CD4-positive, alpha-beta T cell (primary cell): Measurements from ENCODE around the gene LMO4. TPM values are rescaled to one million over a fixed set of nuclear protein-coding genes. Genes with fewer than 3 reads are reported as not detected.

Experiments used
- ATAC-seq: fragments of 200-7000 bp; cut with Tn5 transposase; one replicate; pipeline ENCODE4 v1.10.0; 2022; ENCODE audit warnings: mild to moderate bottlenecking; ENCODE audit not compliant: poor library complexity
- CTCF ChIA-PET: fragments of 350-600 bp; sonication (Branson Sonifier 250); formaldehyde crosslinking; loops from one replicate; lab custom pipeline; 2021; ENCODE audit warnings: antibody characterized with exemption, inconsistent platforms; lab: Charles Lee
- POLR2A ChIA-PET: fragments of 350-600 bp; sonication (Branson Sonifier 250); formaldehyde crosslinking; loops from one replicate; lab custom pipeline; 2021; ENCODE audit warnings: antibody characterized with exemption, inconsistent platforms; lab: Charles Lee
- DNase-seq, 14 experiments: peaks; one replicate each; pipeline ENCODE4 v3.0.0-alpha.2; 2013 to 2020; ENCODE audit warnings: mixed read lengths in 2 of 14
- H3K27ac ChIP-seq, 2 donors: one replicate each; pipeline versions ENCODE4 v1.5.1 to v1.7.0; 2013; ENCODE audit warnings: low read length in 2 of 2, low read depth in 1 of 2, mild to moderate bottlenecking in 1 of 2
- H3K27me3 ChIP-seq, 2 experiments: 1 replicate in 1 of 2; 2 replicates in 1 of 2; pipeline versions ENCODE4 v1.6.1 to v1.7.0; 2013; ENCODE audit warnings: low read length in 2 of 2, control low read depth in 1 of 2, mild to moderate bottlenecking in 1 of 2, moderate library complexity in 1 of 2; ENCODE audit not compliant: insufficient read depth in 2 of 2, control insufficient read depth in 1 of 2
- H3K36me3 ChIP-seq: one replicate; pipeline ENCODE4 v1.6.1; 2013; ENCODE audit warnings: low read length, control low read depth; ENCODE audit not compliant: insufficient read depth
- H3K4me1 ChIP-seq: one replicate; pipeline ENCODE4 v1.6.1; 2013; ENCODE audit warnings: low read length, control low read depth; ENCODE audit not compliant: insufficient read depth
- H3K4me3 ChIP-seq: one replicate; pipeline ENCODE4 v1.5.1; 2013; ENCODE audit warnings: mild to moderate bottlenecking, low read length, moderate library complexity
- H3K9me3 ChIP-seq, 2 experiments: 1 replicate in 1 of 2; 2 replicates in 1 of 2; pipeline versions ENCODE4 v1.6.1 to v1.7.0; 2013; ENCODE audit warnings: low read length in 2 of 2, mild to moderate bottlenecking in 2 of 2, control low read depth in 1 of 2, moderate library complexity in 1 of 2; ENCODE audit not compliant: control insufficient read depth in 1 of 2, insufficient read depth in 1 of 2
- H3K27ac Mint-ChIP-seq: one replicate; pipeline ENCODE4 v1.8.0; 2020; ENCODE audit warnings: mixed read lengths
- H3K27me3 Mint-ChIP-seq: one replicate; pipeline ENCODE4 v1.8.0; 2021; ENCODE audit warnings: mixed read lengths
- H3K36me3 Mint-ChIP-seq: one replicate; pipeline ENCODE4 v1.8.0; 2021; ENCODE audit warnings: low read depth, mixed read lengths
- H3K4me1 Mint-ChIP-seq: one replicate; pipeline ENCODE4 v1.8.0; 2021; ENCODE audit warnings: low read depth, mixed read lengths
- H3K4me3 Mint-ChIP-seq: one replicate; pipeline ENCODE4 v1.8.0; 2020; ENCODE audit warnings: mild to moderate bottlenecking, mixed read lengths
- H3K9me3 Mint-ChIP-seq: one replicate; pipeline ENCODE4 v1.8.0; 2020; ENCODE audit warnings: mixed read lengths
- CTCF ChIP-seq: fragments of 200-600 bp; IDR thresholded peaks from one replicate; pipeline ENCODE4 v1.8.0; 2022; ENCODE audit warnings: antibody characterized with exemption, mild to moderate bottlenecking
- intact Hi-C, 2 experiments: fragments of 100-400 bp; cut with DNase I in 1 of 2; cut with micrococcal nuclease in 1 of 2; formaldehyde crosslinking; loops; one replicate each; pipeline versions ENCODE4 v1.15.1 to v1.9.0; 2023 to 2025; cut with DNase I, micrococcal nuclease
- total RNA-seq, 174 experiments: library from RNA in 2 of 174; stranded (reverse) in 2 of 174; gene quantifications; one replicate each; pipeline ENCODE4 v1.2.3 and lab custom pipeline; 2021 to 2026

Gene LMO4
- total RNA-seq, 2 experiments from 2014 or later: 16.0 to 18.2 TPM

GRCh38 chr1:87294633-87295032 lies 34.0 kb upstream of the LMO4 start:
- no peak for ATAC-seq
- no peaks in the 10 kb centered on the region for H3K36me3 ChIP-seq
- no peaks in the 10 kb centered on the region for H3K9me3 ChIP-seq
- CTCF ChIA-PET: no interaction called here
- no peaks in the 10 kb centered on the region for H3K9me3 Mint-ChIP-seq
- H3K4me1 Mint-ChIP-seq: no peaks in the 10 kb centered on the region
- POLR2A ChIA-PET: no interaction called here
- no peaks in the 10 kb centered on the region for H3K27me3 ChIP-seq
- intact Hi-C loops: loop anchor here in 1 of 2 experiments (5.0 to 10.0 kb wide), 2 partner anchors 770 to 1298 kb away; no protein-coding TSS in a partner anchor
- H3K27ac Mint-ChIP-seq: no peak overlapping the region
- no peak for DNase-seq
- H3K36me3 Mint-ChIP-seq: no peaks in the 10 kb centered on the region
- no peak for TF ChIP-seq CTCF
- no peaks in the 10 kb centered on the region for H3K4me1 ChIP-seq
- H3K27ac ChIP-seq: no peak overlapping the region
- H3K4me3 ChIP-seq: no peak overlapping the region
- no peak overlapping the region for H3K4me3 Mint-ChIP-seq
- H3K27me3 Mint-ChIP-seq: peaks cover 5% of the 10 kb centered on the region

- H3K4me3 Mint-ChIP-seq: no peak overlapping the region
Measured at GRCh38 chr1:87295445-87296110, 33.1 kb upstream of the LMO4 start.

GRCh38 chr1:87296206-87296605 lies 32.5 kb upstream of the LMO4 start:
- H3K36me3 ChIP-seq: no peaks in the 10 kb centered on the region
- H3K27ac ChIP-seq: no peak overlapping the region
- Mint-ChIP-seq H3K4me3 (no peak overlapping the region), H3K27ac (no peak overlapping the region), H3K9me3 (no peaks in the 10 kb centered on the region), H3K36me3 (no peaks in the 10 kb centered on the region), H3K4me1 (no peaks in the 10 kb centered on the region), H3K27me3 (peaks cover 3% of the 10 kb centered on the region)
- no peak for TF ChIP-seq CTCF
- H3K9me3 ChIP-seq: no peaks in the 10 kb centered on the region
- POLR2A ChIA-PET: no interaction called here
- ATAC-seq (no peak), DNase-seq (no peak)
- H3K4me1 ChIP-seq: no peaks in the 10 kb centered on the region
- no peak overlapping the region for H3K4me3 ChIP-seq
- intact Hi-C loops: loop anchor here in 1 of 2 experiments (10.0 kb wide), 1 partner anchor 769 kb away; no protein-coding TSS in a partner anchor
- CTCF ChIA-PET: no interaction called here
- no peaks in the 10 kb centered on the region for H3K27me3 ChIP-seq

More at GRCh38 chr1:87295445-87296110, 33.1 kb upstream of the LMO4 start:
- Mint-ChIP-seq H3K9me3 (no peaks in the 10 kb centered on the region), H3K36me3 (no peaks in the 10 kb centered on the region), H3K27ac (no peak overlapping the region), H3K27me3 (peaks cover 3% of the 10 kb centered on the region), H3K4me1 (no peaks in the 10 kb centered on the region)
- ChIA-PET POLR2A (no interaction called here), CTCF (no interaction called here)
- H3K9me3 ChIP-seq: no peaks in the 10 kb centered on the region
- no peak for DNase-seq
- ATAC-seq: no peak
- intact Hi-C loops: loop anchor here in 1 of 2 experiments (10.0 kb wide), 1 partner anchor 769 kb away; no protein-coding TSS in a partner anchor
- no peaks in the 10 kb centered on the region for H3K36me3 ChIP-seq
- no peak for TF ChIP-seq CTCF
- no peak overlapping the region for H3K4me3 ChIP-seq
- H3K27ac ChIP-seq: no peak overlapping the region
- no peaks in the 10 kb centered on the region for H3K4me1 ChIP-seq
- H3K27me3 ChIP-seq: no peaks in the 10 kb centered on the region
